Osteoblast (primary cell): ENCODE data around the gene CCDC116. TPM values are rescaled to one million over a fixed set of nuclear protein-coding genes. Genes with fewer than 3 reads are reported as not detected.

Source experiments
- DNase-seq: peaks from one replicate; pipeline ENCODE4 v3.0.0; 2011; ENCODE audit warnings: low spot score, mixed read lengths; ENCODE audit not compliant: insufficient read length; ENCODE audit errors: missing footprints
- H2AFZ ChIP-seq: 2 replicates; pipeline ENCODE4 v1.6.0; 2011; ENCODE audit warnings: mild to moderate bottlenecking, low read length
- H3K27ac ChIP-seq: 2 replicates; pipeline ENCODE4 v1.5.1; 2011; ENCODE audit warnings: mild to moderate bottlenecking, low read depth, low read length, moderate library complexity
- H3K27me3 ChIP-seq: 2 replicates; pipeline ENCODE4 v1.6.0; 2012; ENCODE audit warnings: mild to moderate bottlenecking, control low read depth, inconsistent platforms, low read length, moderate library complexity; ENCODE audit not compliant: insufficient read depth
- H3K36me3 ChIP-seq: 2 replicates; pipeline ENCODE4 v1.5.1; 2011; ENCODE audit warnings: mild to moderate bottlenecking, low read length, control low read depth, moderate library complexity; ENCODE audit not compliant: insufficient read depth
- H3K4me1 ChIP-seq: 2 replicates; pipeline ENCODE4 v1.5.1; 2011; ENCODE audit warnings: mild to moderate bottlenecking, low read length, control low read depth, moderate library complexity; ENCODE audit not compliant: insufficient read depth
- H3K4me2 ChIP-seq: 2 replicates; pipeline ENCODE4 v1.6.0; 2011; ENCODE audit warnings: mild to moderate bottlenecking, low read length; ENCODE audit not compliant: insufficient read depth
- H3K4me3 ChIP-seq: fragments of 200-600 bp; sonication (generic); 3 replicates; pipeline ENCODE4 v1.5.1; 2012; ENCODE audit warnings: mild to moderate bottlenecking, low read length, inconsistent platforms; ENCODE audit not compliant: insufficient read depth
- H3K79me2 ChIP-seq: 2 replicates; pipeline ENCODE4 v1.6.0; 2012; ENCODE audit warnings: mild to moderate bottlenecking, low read length, control low read depth, inconsistent platforms; ENCODE audit not compliant: insufficient read depth
- H3K9me3 ChIP-seq: 2 replicates; pipeline ENCODE4 v1.5.1; 2011; ENCODE audit warnings: low read depth, low read length, control low read depth
- H4K20me1 ChIP-seq: 2 replicates; pipeline ENCODE4 v1.6.0; 2012; ENCODE audit warnings: mild to moderate bottlenecking, low read length, control low read depth; ENCODE audit not compliant: insufficient read depth
- CTCF ChIP-seq: IDR thresholded peaks from 2 replicates; pipeline ENCODE4 v1.5.1; 2011; ENCODE audit warnings: mild to moderate bottlenecking, low read depth, low read length, moderate library complexity; ENCODE audit errors: extremely low read depth
- total RNA-seq: library from RNA; depleted of rRNA; stranded (reverse); fragments of >200 nt; gene quantifications from 2 replicates; pipeline ENCODE4 v1.2.3, GENCODE V29; 2012

Gene CCDC116
- total RNA-seq, 1 donor, result 0.36 TPM

GRCh38 chr22:21659864-21660525, 27.4 kb downstream of the CCDC116 start:
- no peak overlapping the region for H3K4me2 ChIP-seq
- peak; percentile 76 for DNase-seq
- no peak for TF ChIP-seq CTCF

GRCh38 chr22:21660904-21661303, 28.3 kb downstream of the CCDC116 start:
- no peaks in the 10 kb centered on the region for H3K9me3 ChIP-seq
- H4K20me1 ChIP-seq, result no peaks in the 10 kb centered on the region
- no peak overlapping the region for H2AFZ ChIP-seq
- no peak overlapping the region for H3K4me3 ChIP-seq
- no peak for TF ChIP-seq CTCF
- peak; percentile 38 for DNase-seq
- no peaks in the 10 kb centered on the region for H3K36me3 ChIP-seq
- H3K79me2 ChIP-seq, result no peaks in the 10 kb centered on the region
- no peak overlapping the region for H3K4me2 ChIP-seq
- no peak overlapping the region for H3K27ac ChIP-seq
- peaks cover 8% of the 10 kb centered on the region for H3K27me3 ChIP-seq
- H3K4me1 ChIP-seq, result no peaks in the 10 kb centered on the region

More at GRCh38 chr22:21659864-21660525, 27.4 kb downstream of the CCDC116 start:
- H3K27ac ChIP-seq, result no peak overlapping the region
- H3K9me3 ChIP-seq, result no peaks in the 10 kb centered on the region
- H3K4me3 ChIP-seq, result no peak overlapping the region
- H4K20me1 ChIP-seq, result no peaks in the 10 kb centered on the region
- no peaks in the 10 kb centered on the region for H3K36me3 ChIP-seq
- no peaks in the 10 kb centered on the region for H3K79me2 ChIP-seq
- no peak overlapping the region for H2AFZ ChIP-seq
- H3K27me3 ChIP-seq, result peaks cover 8% of the 10 kb centered on the region
- no peaks in the 10 kb centered on the region for H3K4me1 ChIP-seq

- Histone ChIP-seq H2AFZ (no peak overlapping the region), H3K4me2 (no peak overlapping the region), H3K9me3 (no peaks in the 10 kb centered on the region), H3K79me2 (peaks cover 9% of the 10 kb centered on the region), H4K20me1 (no peaks in the 10 kb centered on the region), H3K27me3 (peaks cover 8% of the 10 kb centered on the region), H3K4me1 (peaks cover 4% of the 10 kb centered on the region), H3K4me3 (no peak overlapping the region), H3K27ac (no peak overlapping the region), H3K36me3 (no peaks in the 10 kb centered on the region)
- DNase-seq, result peak; percentile 31
- TF ChIP-seq CTCF, result no peak
These were observed 29.4 kb downstream of the CCDC116 start for GRCh38 chr22:21661991-21662390.

GRCh38 chr22:21663738-21664137, 31.2 kb downstream of the CCDC116 start:
- H2AFZ ChIP-seq, result no peak overlapping the region
- no peaks in the 10 kb centered on the region for H3K9me3 ChIP-seq
- peaks cover 8% of the 10 kb centered on the region for H3K27me3 ChIP-seq
- H3K79me2 ChIP-seq, result peaks cover 22% of the 10 kb centered on the region
- H3K27ac ChIP-seq, result no peak overlapping the region
- DNase-seq, result peak; percentile 53
- H3K4me1 ChIP-seq, result peaks cover 4% of the 10 kb centered on the region
- no peaks in the 10 kb centered on the region for H4K20me1 ChIP-seq
- no peak overlapping the region for H3K4me2 ChIP-seq
- no peak for TF ChIP-seq CTCF
- H3K4me3 ChIP-seq, result no peak overlapping the region
- no peaks in the 10 kb centered on the region for H3K36me3 ChIP-seq
